ENCODE results near the gene GABRG1. TPM values are rescaled to one million over a fixed set of nuclear protein-coding genes. Genes with fewer than 3 reads are reported as not detected.

Gene GABRG1
- 0.22 and 0.81 TPM in 2 replicates for polyA plus RNA-seq
- 0.97 and 1.0 TPM in 2 replicates for polyA minus RNA-seq

- peak within 1 kb of the TSS; percentile 57 for H3K4me2 ChIP-seq (ENCODE audit: low read length)
- no peak for TF ChIP-seq CTCF (IDR thresholded peaks at IDR 0.05; ENCODE audit: poor library complexity, severe bottlenecking)
- TF ChIP-seq SMC3 (conservative IDR thresholded peaks at IDR 0.05; ENCODE audit: poor library complexity): no peak
- TF ChIP-seq POLR2AphosphoS5 (IDR thresholded peaks at IDR 0.05): no peak
- no peak for TF ChIP-seq EP300 (conservative IDR thresholded peaks at IDR 0.05; ENCODE audit: poor library complexity, severe bottlenecking)
- TF ChIP-seq TAF1 (IDR thresholded peaks at IDR 0.05; ENCODE audit: low read depth): no peak
- no peak for TF ChIP-seq EZH2 (IDR thresholded peaks at IDR 0.05; ENCODE audit: borderline replicate concordance, insufficient read depth, low read length, poor library complexity, severe bottlenecking)
- TF ChIP-seq REST (IDR thresholded peaks at IDR 0.05; ENCODE audit: borderline replicate concordance): no peak
- TF ChIP-seq MXI1 (conservative IDR thresholded peaks at IDR 0.05; ENCODE audit: poor library complexity, severe bottlenecking): no peak
- TF ChIP-seq RAD21 (conservative IDR thresholded peaks at IDR 0.05): no peak
- H3K9me2 ChIP-seq (ENCODE audit: insufficient read depth, low read length): no peaks in the 10 kb centered on the region
- H3K4me3 ChIP-seq (ENCODE audit: low read length): peak within 1 kb of the TSS; percentile 66
- H3K27me3 ChIP-seq (ENCODE audit: insufficient read depth, low read depth, low read length): peaks cover 9% of the 10 kb centered on the region
- H3K79me2 ChIP-seq (replicated peaks; ENCODE audit: insufficient read depth, low read length): no peaks in the 10 kb centered on the region
- H3K27ac ChIP-seq (ENCODE audit: low read length): peak within 1 kb of the TSS; percentile 37
- H3F3A ChIP-seq (ENCODE audit: insufficient read depth, low read length, poor library complexity, severe bottlenecking): no peaks in the 10 kb centered on the region
- no peaks in the 10 kb centered on the region for H3K9me3 ChIP-seq (ENCODE audit: low read length)
- no peaks in the 10 kb centered on the region for H4K20me1 ChIP-seq (ENCODE audit: insufficient read depth)
- peak within 1 kb of the TSS; percentile 32 for H3K9ac ChIP-seq (ENCODE audit: low read length)
- H2AFZ ChIP-seq (ENCODE audit: low read depth, low read length): no peak within 1 kb of the TSS
- H3K36me3 ChIP-seq (ENCODE audit: insufficient read depth, low read length): no peaks in the 10 kb centered on the region
Observed at GRCh38 chr4:46123913-46124755, at the start of gene GABRG1. TSS of gene GABRG1 (minus strand) at chr4:46124054. CDS start at chr4:46123913, 141 bp downstream.

DNA sequence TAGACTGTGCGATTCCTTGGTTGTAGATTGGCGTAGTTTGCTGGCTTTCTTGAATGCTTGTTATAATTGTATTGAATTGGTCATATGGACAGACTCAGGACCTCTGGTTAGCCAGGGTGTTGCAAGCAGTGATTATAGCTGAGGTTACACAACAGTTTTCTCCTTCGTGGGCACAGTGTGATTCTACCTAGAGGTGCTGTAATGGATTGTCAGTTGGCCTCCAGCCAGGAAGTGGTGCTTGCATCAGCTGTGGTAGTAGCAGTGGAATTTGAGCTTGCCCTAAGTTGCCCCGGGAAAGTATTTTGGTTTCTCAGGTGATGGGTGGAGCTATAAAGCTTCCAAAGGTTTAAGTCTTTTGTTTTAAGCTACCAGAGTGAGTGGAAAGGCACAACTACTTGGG, 23.1 kb upstream of the GABRG1 start:
- Histone ChIP-seq H3K9ac (ENCODE audit: low read length) (no peak overlapping the region), H3K27me3 (ENCODE audit: insufficient read depth, low read depth, low read length) (no peaks in the 10 kb centered on the region), H3K9me3 (ENCODE audit: low read length) (no peaks in the 10 kb centered on the region), H3K4me2 (ENCODE audit: low read length) (no peak overlapping the region), H3K9me2 (ENCODE audit: insufficient read depth, low read length) (no peaks in the 10 kb centered on the region), H3K79me2 (replicated peaks; ENCODE audit: insufficient read depth, low read length) (no peaks in the 10 kb centered on the region), H2AFZ (ENCODE audit: low read depth, low read length) (no peak overlapping the region), H3K36me3 (ENCODE audit: insufficient read depth, low read length) (no peaks in the 10 kb centered on the region), H4K20me1 (ENCODE audit: insufficient read depth) (no peaks in the 10 kb centered on the region), H3K27ac (ENCODE audit: low read length) (no peak overlapping the region), H3F3A (ENCODE audit: insufficient read depth, low read length, poor library complexity, severe bottlenecking) (no peaks in the 10 kb centered on the region), H3K4me3 (ENCODE audit: low read length) (no peak overlapping the region)
- TF ChIP-seq RAD21 (conservative IDR thresholded peaks at IDR 0.05): no peak
- no peak for TF ChIP-seq SMC3 (conservative IDR thresholded peaks at IDR 0.05; ENCODE audit: poor library complexity)
- TF ChIP-seq REST (IDR thresholded peaks at IDR 0.05; ENCODE audit: borderline replicate concordance): no peak
- no peak for TF ChIP-seq CTCF (IDR thresholded peaks at IDR 0.05; ENCODE audit: poor library complexity, severe bottlenecking)
- no peak for TF ChIP-seq TAF1 (IDR thresholded peaks at IDR 0.05; ENCODE audit: low read depth)
- no peak for TF ChIP-seq MXI1 (conservative IDR thresholded peaks at IDR 0.05; ENCODE audit: poor library complexity, severe bottlenecking)
- TF ChIP-seq EZH2 (IDR thresholded peaks at IDR 0.05; ENCODE audit: borderline replicate concordance, insufficient read depth, low read length, poor library complexity, severe bottlenecking): no peak
- TF ChIP-seq POLR2AphosphoS5 (IDR thresholded peaks at IDR 0.05): no peak
- no peak for TF ChIP-seq EP300 (conservative IDR thresholded peaks at IDR 0.05; ENCODE audit: poor library complexity, severe bottlenecking)
